Left renal pelvis (tissue), 4 donors: ENCODE data around the gene MPC2. TPM values are rescaled to one million over a fixed set of nuclear protein-coding genes. Genes with fewer than 3 reads are reported as not detected.
"Not testable (repeated sequence)": the region's sequence is repeated elsewhere in the genome, so short reads cannot be mapped to it uniquely, and the experiment has no call there.

Source experiments
- DNase-seq, 4 donors: peaks; one replicate each; pipeline ENCODE4 v3.0.0-alpha.2; 2013; ENCODE audit warnings: low read depth in 4 of 4, low spot score in 3 of 4
- polyA plus RNA-seq, 4 donors: library from polyadenylated mRNA; unstranded; fragments of 120-200 nt; gene quantifications; one replicate each; pipeline ENCODE4 v1.2.1, GENCODE V29; 2013; ENCODE audit not compliant: insufficient read length in 4 of 4

MPC2 gene
- polyA plus RNA-seq, 4 donors = 54.5 to 214 (median 186) TPM

DNA sequence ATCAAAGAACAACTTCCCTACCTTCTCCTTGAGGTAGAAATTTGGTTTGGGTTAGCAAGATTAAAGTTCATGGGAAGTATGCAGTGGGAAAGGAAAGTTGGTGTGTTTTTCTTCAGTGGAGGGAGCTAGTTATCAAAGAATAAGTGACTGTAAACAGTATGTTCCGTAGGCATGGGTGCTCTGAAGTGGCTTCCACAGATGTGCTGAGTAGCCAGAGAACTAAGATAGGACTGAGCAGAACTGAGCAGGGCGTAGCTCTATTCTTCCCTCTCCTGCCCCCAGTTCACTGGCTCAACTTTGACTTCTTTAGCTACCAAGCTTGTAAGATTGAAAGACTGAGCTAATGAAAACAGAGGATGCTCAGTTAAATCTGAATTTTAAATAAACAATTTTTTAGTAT, 26.3 kb downstream of the MPC2 start:
- no peak for DNase-seq

- DNase-seq = no peak
These were observed 27.1 kb downstream of the MPC2 start for GRCh38 chr1:167909691-167910180.

GRCh38 chr1:167905671-167906070, 31.2 kb downstream of the MPC2 start:
- DNase-seq = no peak

DNA sequence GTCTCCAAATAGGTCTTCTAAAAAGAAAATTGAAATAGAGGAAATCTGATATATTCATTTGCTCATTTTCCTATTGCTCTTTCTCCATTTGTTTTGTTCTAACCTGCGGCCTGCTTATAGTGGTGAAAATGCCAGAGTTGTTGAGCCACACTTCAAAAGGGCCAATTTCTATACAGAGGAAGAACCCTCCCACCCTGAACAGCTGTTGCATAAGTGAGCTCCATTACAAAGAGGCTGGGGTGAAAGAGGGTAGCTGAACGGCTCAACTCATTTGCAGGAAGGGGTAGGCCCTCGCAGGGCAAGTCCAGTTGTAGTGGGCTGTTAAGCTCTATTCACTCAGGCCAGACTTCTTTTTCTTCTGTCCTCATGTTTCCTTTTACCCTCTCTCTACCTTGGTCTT, 31.7 kb downstream of the MPC2 start:
- DNase-seq = no peak

DNA sequence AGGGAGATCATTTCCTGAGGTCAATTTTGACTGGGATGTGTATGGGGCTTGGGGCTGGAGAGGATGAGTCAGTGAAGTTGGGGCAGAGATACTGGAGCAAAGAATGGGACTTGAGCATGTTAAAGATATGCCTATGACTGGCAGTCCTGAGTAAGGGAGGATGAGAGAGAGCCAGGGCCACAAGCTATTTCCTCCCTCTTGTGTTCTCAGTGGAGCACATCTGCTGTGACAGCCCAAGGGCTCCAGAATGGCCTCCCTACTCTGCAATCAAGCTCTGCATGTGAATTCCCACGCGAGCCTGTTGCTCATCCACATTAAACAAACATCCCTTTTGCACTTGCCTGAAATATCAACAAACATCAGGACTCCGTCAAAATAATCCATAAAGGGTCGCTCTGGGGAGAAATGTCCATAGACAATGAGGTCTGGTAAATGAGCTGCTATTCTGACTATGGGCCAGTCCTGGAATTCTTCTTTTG, 32.2 kb downstream of the MPC2 start:
- DNase-seq = no peak

DNA sequence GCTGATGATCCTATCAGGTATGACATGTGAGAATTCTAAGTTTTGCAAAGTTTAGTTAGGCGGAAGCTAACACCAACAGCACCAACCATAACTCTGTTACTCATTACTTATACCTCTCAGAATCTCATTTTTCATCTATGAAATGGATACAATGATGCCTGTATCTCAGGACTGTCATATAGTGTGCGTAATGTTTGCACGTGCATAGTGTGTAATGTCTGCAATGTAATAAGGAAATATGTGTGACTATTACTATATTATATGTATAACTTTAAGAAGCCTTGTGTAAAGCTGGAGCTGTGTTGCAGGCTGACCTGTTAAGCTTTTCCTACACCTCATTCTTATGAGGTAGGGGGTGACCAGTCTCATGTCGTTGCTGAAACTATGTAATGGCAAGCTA, 36.0 kb downstream of the MPC2 start:
- DNase-seq = no peak

DNA sequence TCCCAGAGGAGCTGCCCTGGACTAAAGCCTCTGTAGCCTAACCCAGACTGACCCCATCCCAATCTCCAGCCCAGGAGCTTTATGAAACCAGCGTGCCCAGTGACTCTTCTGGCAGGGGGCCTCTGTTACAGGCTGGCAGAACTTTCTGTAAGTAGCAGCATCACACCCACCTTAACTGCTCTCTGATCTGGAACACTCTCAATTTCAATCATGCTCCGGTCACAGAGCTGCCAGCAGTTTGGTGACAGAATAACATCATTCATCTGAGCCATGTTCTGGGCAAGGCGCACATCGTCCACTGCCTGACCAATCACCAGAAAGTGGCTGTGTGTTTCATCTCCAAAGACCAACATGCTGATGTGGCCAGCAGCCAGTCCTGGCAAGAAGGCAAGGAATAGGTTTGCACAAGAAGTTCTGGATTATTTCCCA, 37.6 kb downstream of the MPC2 start:
- DNase-seq = no peak

GRCh38 chr1:167898578-167899222, 38.2 kb downstream of the MPC2 start:
- no peak for DNase-seq

- DNase-seq = no peak
These were observed 43.1 kb downstream of the MPC2 start for GRCh38 chr1:167893798-167894197.

- DNase-seq = no peak
These were observed 46.5 kb downstream of the MPC2 start for GRCh38 chr1:167890400-167890799.

DNA sequence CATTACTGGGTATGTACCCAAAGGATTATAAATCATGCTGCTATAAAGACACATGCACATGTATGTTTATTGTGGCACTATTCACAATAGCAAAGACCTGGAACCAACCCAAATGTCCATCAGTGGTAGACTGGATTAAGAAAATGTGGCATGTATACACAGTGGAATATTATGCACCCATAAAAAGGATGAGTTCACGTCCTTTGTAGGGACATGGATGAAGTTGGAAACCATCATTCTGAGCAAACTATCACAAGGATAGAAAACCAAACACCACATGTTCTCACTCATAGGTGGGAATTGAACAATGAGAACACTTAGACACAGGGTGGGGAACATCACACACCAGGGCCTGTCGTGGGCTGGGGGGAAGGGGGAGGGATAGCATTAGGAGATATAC, 49.7 kb downstream of the MPC2 start:
- DNase-seq = not testable (repeated sequence)

DNA sequence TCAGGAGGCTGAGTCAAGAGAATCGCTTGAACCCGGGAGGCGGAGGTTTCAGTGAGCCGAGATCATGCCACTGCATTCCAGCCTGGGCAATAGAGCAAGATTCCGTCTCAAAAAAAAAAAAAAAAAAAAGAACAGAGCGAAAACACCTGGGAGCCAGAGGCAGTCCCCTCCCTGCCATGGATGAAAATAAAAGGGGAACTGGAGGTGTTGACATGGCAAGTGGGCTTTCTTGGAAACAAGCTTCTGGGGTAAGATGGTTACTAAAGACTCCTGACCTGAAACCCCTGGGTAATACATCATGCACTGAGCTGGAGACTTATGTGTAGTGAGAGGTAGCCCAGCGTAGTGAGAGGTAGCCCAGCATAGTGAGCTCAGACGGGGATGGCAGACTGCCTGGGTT, 54.5 kb downstream of the MPC2 start:
- DNase-seq = no peak

GRCh38 chr1:167881786-167882185, 55.1 kb downstream of the MPC2 start:
- DNase-seq = no peak

DNA sequence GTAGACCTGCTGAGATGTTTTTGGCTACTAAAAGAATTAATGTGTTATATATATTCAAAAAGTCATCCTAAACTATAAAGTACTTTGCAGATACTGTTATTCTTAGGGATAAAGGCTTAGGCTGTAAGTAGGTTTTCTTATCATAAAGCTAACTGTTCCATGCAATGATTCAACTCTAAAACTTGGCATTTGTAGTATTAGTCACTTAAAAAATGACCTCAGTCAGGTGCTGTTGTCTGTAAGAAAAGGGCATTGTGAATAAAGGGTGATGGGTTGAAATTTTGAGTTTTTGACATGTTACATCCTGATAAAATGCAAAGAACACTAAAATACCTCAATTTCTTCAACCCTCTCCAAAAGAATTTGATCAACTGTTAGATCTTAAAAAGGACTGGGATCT, 55.8 kb downstream of the MPC2 start:
- no peak for DNase-seq

DNA sequence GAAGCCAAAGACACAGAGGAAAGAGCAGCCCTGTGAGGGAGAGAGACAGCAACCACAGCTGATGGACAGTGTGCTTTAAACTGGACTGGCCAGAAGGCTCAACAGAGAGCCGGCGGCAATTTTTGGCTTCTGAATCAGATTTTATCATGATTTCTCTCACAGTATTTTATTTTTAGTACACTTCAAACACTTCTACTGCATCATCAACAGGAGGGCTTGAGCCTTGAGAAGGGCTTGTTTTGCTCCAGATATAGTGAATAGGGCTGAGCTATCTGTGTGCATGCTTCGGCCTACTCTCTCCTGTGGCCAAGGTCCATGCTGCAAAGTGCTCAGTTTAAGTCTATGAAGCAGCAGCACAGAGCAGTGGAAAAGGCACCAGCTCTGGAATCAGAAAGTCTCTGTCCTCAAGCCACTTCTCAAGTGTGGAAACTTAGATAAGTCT, 56.3 kb downstream of the MPC2 start:
- no peak for DNase-seq

- DNase-seq = no peak
These were observed 57.4 kb downstream of the MPC2 start for GRCh38 chr1:167879508-167879907.

DNA sequence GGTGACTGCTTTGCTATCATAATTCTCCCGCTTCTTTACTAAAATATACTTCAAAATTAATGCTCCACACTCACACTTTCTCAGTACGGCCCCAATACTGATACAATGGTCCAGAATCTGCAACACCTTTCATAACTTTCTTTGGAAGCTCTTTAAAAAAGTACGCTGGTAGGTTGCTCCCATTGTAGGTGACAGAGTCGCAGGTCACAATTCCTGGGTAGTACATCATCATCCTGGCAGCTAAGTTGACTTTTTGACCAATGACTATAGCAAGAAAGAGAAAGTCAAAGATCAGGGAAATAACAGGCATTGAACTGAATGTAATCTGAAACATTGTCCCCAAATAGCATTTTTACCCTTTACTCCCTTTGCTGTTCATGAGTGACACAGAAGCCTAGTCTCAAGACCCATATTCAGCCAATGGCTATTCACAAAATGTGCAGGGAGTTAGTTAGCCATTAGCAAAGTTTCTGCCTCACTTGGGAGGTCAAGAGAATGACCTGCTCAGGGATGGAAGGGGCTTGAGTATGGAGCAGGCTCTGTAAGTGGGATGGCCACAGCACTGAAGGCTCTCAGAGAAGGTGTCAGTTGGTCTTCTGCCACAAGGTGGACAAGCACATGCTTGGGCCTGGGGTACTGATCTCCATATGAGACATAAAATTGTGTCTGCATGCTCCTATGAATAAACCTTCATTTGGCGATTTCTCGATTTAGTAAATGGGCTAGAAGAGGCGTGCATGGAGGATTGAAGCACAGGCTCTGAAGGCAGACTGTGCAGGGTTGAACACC, 58.3 kb downstream of the MPC2 start:
- no peak for DNase-seq

GRCh38 chr1:167876597-167877175, 60.2 kb downstream of the MPC2 start:
- no peak for DNase-seq

DNA sequence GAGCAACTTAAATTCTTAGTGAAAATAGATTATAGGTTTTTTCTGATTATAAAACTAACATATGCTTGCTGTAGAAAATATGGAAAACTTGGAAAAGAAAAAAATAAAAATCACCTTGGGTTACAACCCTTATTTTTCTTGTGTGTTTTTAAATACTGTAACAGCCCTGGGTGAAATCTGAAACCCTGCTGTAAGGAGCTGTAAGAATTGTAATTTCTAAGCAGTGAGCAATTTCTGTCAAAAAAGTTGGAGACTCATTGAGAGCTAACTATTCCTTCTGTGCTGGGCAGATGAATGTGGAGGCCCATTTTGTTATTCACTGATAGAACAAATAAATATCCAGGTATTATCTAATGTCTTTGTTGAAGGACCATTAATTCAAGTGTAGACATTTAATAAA, 65.5 kb downstream of the MPC2 start:
- no peak for DNase-seq

DNA sequence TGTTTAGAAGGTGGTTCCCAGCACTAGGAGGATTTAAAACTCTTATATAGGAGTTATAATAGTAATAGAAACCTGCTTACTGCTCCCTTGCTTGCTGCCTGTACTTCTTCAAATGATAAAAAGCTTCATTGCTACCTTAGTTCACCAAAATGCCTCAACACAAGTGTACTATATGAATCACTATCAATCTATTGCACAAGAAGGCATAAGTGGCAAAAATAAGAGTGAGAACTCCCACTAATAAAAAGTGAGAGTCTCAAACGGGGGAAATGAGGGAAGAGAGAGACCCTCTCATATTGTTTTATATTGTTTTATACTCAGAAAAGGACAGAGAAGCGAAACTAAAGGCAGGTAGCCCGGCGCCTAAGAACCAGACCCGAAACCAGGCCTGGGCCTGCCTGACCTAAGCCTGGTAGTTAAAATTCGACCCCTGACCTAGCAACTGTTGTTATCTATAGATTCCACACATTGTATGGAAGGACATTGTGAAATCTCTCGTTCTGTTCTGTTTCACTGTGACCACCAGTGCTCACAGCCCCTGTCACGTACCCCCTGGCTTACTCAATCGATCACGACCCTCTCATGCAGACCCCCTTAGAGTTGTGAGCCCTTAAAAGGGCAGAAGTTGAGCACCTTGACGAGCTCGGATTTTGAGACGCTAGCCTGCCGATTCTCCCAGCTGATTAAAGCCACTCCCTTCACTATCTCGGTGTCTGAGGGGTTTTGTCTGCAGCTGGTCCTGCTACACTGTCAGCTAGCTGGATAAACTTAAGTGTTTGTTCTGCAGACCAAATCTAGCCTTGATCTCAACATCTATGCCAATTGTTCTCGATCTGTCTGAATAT, 67.5 kb downstream of the MPC2 start:
- not testable (repeated sequence) for DNase-seq
